ENCODE data around the gene HINFP. TPM values are rescaled to one million over a fixed set of nuclear protein-coding genes. Genes with fewer than 3 reads are reported as not detected.

The HINFP gene
- total and polyA plus RNA-seq, 2 of the 4 experiments (the other 2 are of a cell fraction): 9.1 to 15.3 TPM

DNA sequence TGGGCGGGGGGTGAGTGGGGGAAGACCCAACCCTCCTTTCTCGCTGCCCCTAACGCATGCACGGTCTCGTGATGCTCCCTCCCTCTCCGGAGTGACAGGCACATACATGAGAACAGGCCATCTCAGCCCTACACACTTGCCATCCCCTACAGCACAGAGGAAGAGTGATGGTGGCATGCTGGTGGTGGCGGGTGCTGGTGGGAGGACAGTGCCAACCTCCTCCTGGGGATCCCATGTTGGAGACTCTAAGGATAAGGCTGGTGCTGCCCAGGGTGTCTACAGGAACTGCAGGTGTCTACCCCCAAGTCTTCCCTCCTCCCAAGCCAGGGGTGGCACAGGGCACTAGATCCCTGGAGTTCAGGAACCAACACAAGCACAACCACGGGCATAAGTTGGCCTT, 40.5 kb downstream of the HINFP start:
- H3K79me1 ChIP-seq (ENCODE audit: low read depth in 1 of 2, low read length in 2 of 2): no peaks in the 10 kb centered on the region
- H3K27me3 ChIP-seq (ENCODE audit: control insufficient read depth, insufficient read depth, low read length): peaks cover 24% of the 10 kb centered on the region
- no peak overlapping the region for H3K56ac ChIP-seq (ENCODE audit: extremely low read depth, insufficient read depth, low read length)
- H4K5ac ChIP-seq (ENCODE audit: low read depth, low read length): no peak overlapping the region
- no peaks in the 10 kb centered on the region for H3K9me3 ChIP-seq (ENCODE audit: control insufficient read depth, insufficient read depth, low read length)
- CTCF ChIA-PET: no interaction called here
- no peak overlapping the region for H2AFZ ChIP-seq (replicated peaks; ENCODE audit: low read length, poor library complexity)
- no peak overlapping the region for H3K4ac ChIP-seq (ENCODE audit: low read depth, low read length)
- ATAC-seq (ENCODE audit: low read depth): no peak
- no peak overlapping the region for H3K27ac ChIP-seq (ENCODE audit: insufficient read depth, low read length)
- H3K9me1 ChIP-seq (ENCODE audit: insufficient read depth, low read length): no peaks in the 10 kb centered on the region
- H3K4me3 ChIP-seq (ENCODE audit: insufficient read depth, low read depth, low read length): no peak overlapping the region
- TF ChIP-seq, protein P1, sequence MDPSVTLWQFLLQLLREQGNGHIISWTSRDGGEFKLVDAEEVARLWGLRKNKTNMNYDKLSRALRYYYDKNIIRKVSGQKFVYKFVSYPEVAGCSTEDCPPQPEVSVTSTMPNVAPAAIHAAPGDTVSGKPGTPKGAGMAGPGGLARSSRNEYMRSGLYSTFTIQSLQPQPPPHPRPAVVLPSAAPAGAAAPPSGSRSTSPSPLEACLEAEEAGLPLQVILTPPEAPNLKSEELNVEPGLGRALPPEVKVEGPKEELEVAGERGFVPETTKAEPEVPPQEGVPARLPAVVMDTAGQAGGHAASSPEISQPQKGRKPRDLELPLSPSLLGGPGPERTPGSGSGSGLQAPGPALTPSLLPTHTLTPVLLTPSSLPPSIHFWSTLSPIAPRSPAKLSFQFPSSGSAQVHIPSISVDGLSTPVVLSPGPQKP (IDR thresholded peaks at IDR 0.05; ENCODE audit: borderline replicate concordance, low read depth, low read length): no peak
- TF ChIP-seq, protein P2, sequence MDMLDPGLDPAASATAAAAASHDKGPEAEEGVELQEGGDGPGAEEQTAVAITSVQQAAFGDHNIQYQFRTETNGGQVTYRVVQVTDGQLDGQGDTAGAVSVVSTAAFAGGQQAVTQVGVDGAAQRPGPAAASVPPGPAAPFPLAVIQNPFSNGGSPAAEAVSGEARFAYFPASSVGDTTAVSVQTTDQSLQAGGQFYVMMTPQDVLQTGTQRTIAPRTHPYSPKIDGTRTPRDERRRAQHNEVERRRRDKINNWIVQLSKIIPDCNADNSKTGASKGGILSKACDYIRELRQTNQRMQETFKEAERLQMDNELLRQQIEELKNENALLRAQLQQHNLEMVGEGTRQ (IDR thresholded peaks at IDR 0.05; ENCODE audit: low read depth, low read length): no peak
- TF ChIP-seq POLR2A (IDR thresholded peaks at IDR 0.05; ENCODE audit: low read depth, low read length) (no peak), RAD21 (IDR thresholded peaks at IDR 0.05; ENCODE audit: low read length) (no peak), CHD1 (IDR thresholded peaks at IDR 0.05; ENCODE audit: low read depth, low read length) (no peak), FOS (IDR thresholded peaks at IDR 0.05; ENCODE audit: low read depth, low read length) (no peak), NFE2L2 (IDR thresholded peaks at IDR 0.05; ENCODE audit: low read depth, low read length) (no peak), MAZ (IDR thresholded peaks at IDR 0.05; ENCODE audit: borderline replicate concordance, low read depth, low read length) (no peak), SMC3 (IDR thresholded peaks at IDR 0.05; ENCODE audit: low read depth, low read length) (no peak), MAFK (IDR thresholded peaks at IDR 0.05; ENCODE audit: low read depth, low read length) (no peak), RFX5 (IDR thresholded peaks at IDR 0.05; ENCODE audit: low read depth, low read length) (no peak), BHLHE40 (IDR thresholded peaks at IDR 0.05; ENCODE audit: low read depth, low read length) (no peak), RCOR1 (IDR thresholded peaks at IDR 0.05; ENCODE audit: insufficient replicate concordance, low read length) (no peak), CEBPB (IDR thresholded peaks at IDR 0.05; ENCODE audit: low read depth, low read length) (no peak), MXI1 (IDR thresholded peaks at IDR 0.05; ENCODE audit: borderline replicate concordance, low read depth, low read length) (no peak)
- TF ChIP-seq, protein P3, sequence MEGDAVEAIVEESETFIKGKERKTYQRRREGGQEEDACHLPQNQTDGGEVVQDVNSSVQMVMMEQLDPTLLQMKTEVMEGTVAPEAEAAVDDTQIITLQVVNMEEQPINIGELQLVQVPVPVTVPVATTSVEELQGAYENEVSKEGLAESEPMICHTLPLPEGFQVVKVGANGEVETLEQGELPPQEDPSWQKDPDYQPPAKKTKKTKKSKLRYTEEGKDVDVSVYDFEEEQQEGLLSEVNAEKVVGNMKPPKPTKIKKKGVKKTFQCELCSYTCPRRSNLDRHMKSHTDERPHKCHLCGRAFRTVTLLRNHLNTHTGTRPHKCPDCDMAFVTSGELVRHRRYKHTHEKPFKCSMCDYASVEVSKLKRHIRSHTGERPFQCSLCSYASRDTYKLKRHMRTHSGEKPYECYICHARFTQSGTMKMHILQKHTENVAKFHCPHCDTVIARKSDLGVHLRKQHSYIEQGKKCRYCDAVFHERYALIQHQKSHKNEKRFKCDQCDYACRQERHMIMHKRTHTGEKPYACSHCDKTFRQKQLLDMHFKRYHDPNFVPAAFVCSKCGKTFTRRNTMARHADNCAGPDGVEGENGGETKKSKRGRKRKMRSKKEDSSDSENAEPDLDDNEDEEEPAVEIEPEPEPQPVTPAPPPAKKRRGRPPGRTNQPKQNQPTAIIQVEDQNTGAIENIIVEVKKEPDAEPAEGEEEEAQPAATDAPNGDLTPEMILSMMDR (conservative IDR thresholded peaks at IDR 0.05; ENCODE audit: low read depth, low read length): no peak
- H2BK120ac ChIP-seq (ENCODE audit: low read depth, low read length): no peak overlapping the region
- no peak overlapping the region for H3K14ac ChIP-seq (replicated peaks; ENCODE audit: low read depth, low read length)
- H2BK15ac ChIP-seq (ENCODE audit: low read depth, low read length): no peak overlapping the region
- H2BK20ac ChIP-seq (ENCODE audit: low read depth, low read length): no peak overlapping the region
- no peak overlapping the region for H3K18ac ChIP-seq (ENCODE audit: low read depth, low read length)
- peaks cover 2% of the 10 kb centered on the region for H3K4me1 ChIP-seq (ENCODE audit: control insufficient read depth, insufficient read depth, low read length)
- H4K20me1 ChIP-seq (ENCODE audit: insufficient read depth, low read length): no peaks in the 10 kb centered on the region
- POLR2A ChIA-PET (ENCODE audit: unreplicated experiment): no interaction called here
- no peak for DNase-seq
- H3K9ac ChIP-seq (ENCODE audit: low read depth, low read length): no peak overlapping the region
- H3K23ac ChIP-seq (ENCODE audit: low read depth, low read length): no peak overlapping the region
- H2AK5ac ChIP-seq (ENCODE audit: low read depth, low read length): no peak overlapping the region
- intact Hi-C loops (cut with micrococcal nuclease) (no loop called here), in situ Hi-C loops (cut with MboI; ENCODE audit: low sequenced_read_pairs) (no loop called here), dilution Hi-C loops (cut with HindIII; ENCODE audit: low sequenced_read_pairs, unreplicated experiment) (no loop called here)
- no peak overlapping the region for H2BK5ac ChIP-seq (ENCODE audit: low read depth, low read length, poor library complexity, severe bottlenecking)
- no TSS peak for BruUV-seq (replicated peaks)
- H4K8ac ChIP-seq (ENCODE audit: low read depth in 2 of 2, low read length in 2 of 2): no peak overlapping the region
- H4K91ac ChIP-seq (ENCODE audit: insufficient read depth, low read depth, low read length): no peak overlapping the region
- H3K36me3 ChIP-seq (ENCODE audit: control insufficient read depth, insufficient read depth, low read length): no peaks in the 10 kb centered on the region
- H3K4me2 ChIP-seq (ENCODE audit: low read depth, low read length): no peak overlapping the region
- 76% methylated on average over 4 of the region's 8 CpGs; no CpG with 5 or more reads in 1 of the 2 experiments for WGBS, 2 experiments (ENCODE audit: extremely low coverage in 2 of 2, insufficient read length in 1 of 2)
- H2AK9ac ChIP-seq (replicated peaks; ENCODE audit: low read depth, low read length, poor library complexity): no peak overlapping the region

Data from IMR-90 (cell line).